Endothelial cell of umbilical vein (primary cell): ENCODE data around the gene CHST11. TPM values are rescaled to one million over a fixed set of nuclear protein-coding genes. Genes with fewer than 3 reads are reported as not detected.

Source experiments
- BruUV-seq: library from RNA; stranded (reverse); fragments of 400-500 nt; replicated peaks from 2 replicates; lab custom pipeline; 2021; lab: Mats Ljungman, UMichigan
- CTCF ChIA-PET: fragments of 300-600, 350-600 bp; sonication (Branson Sonifier 250); formaldehyde crosslinking; loops from one replicate; lab custom pipeline; 2021; ENCODE audit warnings: antibody characterized with exemption, inconsistent platforms; lab: Charles Lee
- POLR2A ChIA-PET: fragments of 300-600, 350-600 bp; sonication (Branson Sonifier 250); formaldehyde crosslinking; loops from one replicate; lab custom pipeline; 2021; ENCODE audit warnings: antibody characterized with exemption, inconsistent platforms; lab: Charles Lee
- DNase-seq: peaks from one replicate; pipeline ENCODE4 v3.0.0-alpha.2; 2011; ENCODE audit warnings: low read depth, low spot score
- FAIRE-seq: peaks from 2 replicates; lab custom pipeline; 2011; peaks lifted over from hg19 to GRCh38; lab: Jason Lieb, UNC
- H2AFZ ChIP-seq: 2 replicates; pipeline ENCODE4 v1.6.0; 2012; ENCODE audit warnings: low read depth, low read length, control low read depth, inconsistent platforms
- H3K27ac ChIP-seq: 2 replicates; pipeline ENCODE4 v1.5.1; 2011; ENCODE audit warnings: low read depth, mild to moderate bottlenecking, control low read depth, low read length, moderate library complexity; ENCODE audit not compliant: insufficient read depth
- H3K27me3 ChIP-seq, 2 experiments: 2 replicates each; pipeline versions ENCODE4 v1.6.0 to v1.6.1; 2011; ENCODE audit warnings: low read length in 2 of 2, mixed read lengths in 1 of 2; ENCODE audit not compliant: control insufficient read depth in 2 of 2, insufficient read depth in 2 of 2
- H3K36me3 ChIP-seq, 2 experiments: 2 replicates in 1 of 2; 3 replicates in 1 of 2; pipeline ENCODE4 v1.5.1; 2011; ENCODE audit warnings: low read length in 2 of 2, mild to moderate bottlenecking in 1 of 2, moderate library complexity in 1 of 2; ENCODE audit not compliant: control insufficient read depth in 2 of 2, insufficient read depth in 2 of 2; ENCODE audit errors: extremely low read depth in 1 of 2
- H3K4me1 ChIP-seq: 3 replicates; pipeline ENCODE4 v1.5.1; 2011; ENCODE audit warnings: mild to moderate bottlenecking, low read length; ENCODE audit not compliant: control insufficient read depth, insufficient read depth; ENCODE audit errors: extremely low read depth
- H3K4me2 ChIP-seq: 2 replicates; pipeline ENCODE4 v1.6.1; 2011; ENCODE audit warnings: low read length, control low read depth, mixed read lengths; ENCODE audit not compliant: insufficient read depth
- H3K4me3 ChIP-seq, 3 experiments: fragments of 200-600 bp in 1 of 3; sonication (generic), shearing (Covaris generic) in 1 of 3; replicated peaks in 1 of 3; 2 replicates each; pipeline ENCODE4 v1.5.1; 2011 to 2016; ENCODE audit warnings: control low read depth in 3 of 3, low read length in 3 of 3, mild to moderate bottlenecking in 2 of 3, inconsistent platforms in 1 of 3, low read depth in 1 of 3, moderate library complexity in 1 of 3; ENCODE audit not compliant: insufficient read depth in 1 of 3
- H3K79me2 ChIP-seq: 2 replicates; pipeline ENCODE4 v1.6.0; 2012; ENCODE audit warnings: low read length, inconsistent platforms; ENCODE audit not compliant: control insufficient read depth, insufficient read depth
- H3K9ac ChIP-seq: replicated peaks from 2 replicates; pipeline ENCODE3; 2011; ENCODE audit warnings: low read length, control low read depth; ENCODE audit not compliant: insufficient read depth; ENCODE audit errors: extremely low read depth
- H3K9me1 ChIP-seq: replicated peaks from 3 replicates; pipeline ENCODE4 v1.6.0; 2011; ENCODE audit warnings: mild to moderate bottlenecking, low read length; ENCODE audit not compliant: control insufficient read depth, insufficient read depth; ENCODE audit errors: extremely low read depth
- H3K9me3 ChIP-seq: replicated peaks from 2 replicates; pipeline ENCODE4 v1.5.1; 2012; ENCODE audit warnings: low read length, inconsistent platforms; ENCODE audit not compliant: control insufficient read depth, insufficient read depth
- H4K20me1 ChIP-seq: replicated peaks from 2 replicates; pipeline ENCODE3; 2011; ENCODE audit warnings: mild to moderate bottlenecking, low read length; ENCODE audit not compliant: control insufficient read depth, insufficient read depth; ENCODE audit errors: extremely low read depth
- CTCF ChIP-seq, 2 donors: IDR thresholded peaks; 1 replicate in 1 of 2; 2 replicates in 1 of 2; pipeline ENCODE4 v1.5.1; 2011; ENCODE audit warnings: low read length in 2 of 2, mild to moderate bottlenecking in 2 of 2, moderate library complexity in 2 of 2, control low read depth in 1 of 2, inconsistent platforms in 1 of 2, low read depth in 1 of 2; ENCODE audit not compliant: insufficient read depth in 1 of 2; ENCODE audit errors: extremely low read depth in 1 of 2
- EZH2 ChIP-seq: IDR thresholded peaks from 2 replicates; pipeline ENCODE4 v1.6.1; 2012; ENCODE audit warnings: borderline replicate concordance, low read depth, mild to moderate bottlenecking, moderate library complexity, low read length, inconsistent platforms; ENCODE audit not compliant: severe bottlenecking
- FOS ChIP-seq: IDR thresholded peaks from 2 replicates; pipeline ENCODE4 v1.6.1; 2011; ENCODE audit warnings: mild to moderate bottlenecking, low read length, moderate library complexity, borderline replicate concordance; ENCODE audit not compliant: insufficient read depth
- GATA2 ChIP-seq: IDR thresholded peaks from 2 replicates; pipeline ENCODE4 v1.7.0; 2011; ENCODE audit warnings: low read depth, mild to moderate bottlenecking, moderate library complexity, mixed read lengths, low read length; ENCODE audit not compliant: insufficient read length, insufficient read depth
- JUN ChIP-seq: IDR thresholded peaks from 2 replicates; pipeline ENCODE4 v1.6.1; 2011; ENCODE audit warnings: borderline replicate concordance, low read depth; ENCODE audit not compliant: insufficient read length, insufficient read depth
- MAX ChIP-seq: IDR thresholded peaks from 2 replicates; pipeline ENCODE4 v1.6.1; 2011; ENCODE audit not compliant: insufficient read depth, insufficient read length
- MYC ChIP-seq: IDR thresholded peaks from one replicate; pipeline ENCODE4 v1.6.1; 2011; ENCODE audit warnings: mild to moderate bottlenecking, low read depth, low read length
- POLR2A ChIP-seq: IDR thresholded peaks from 2 replicates; pipeline ENCODE4 v1.6.1; 2012; ENCODE audit warnings: low read depth, mild to moderate bottlenecking, control low read depth, low read length
- POLR2AphosphoS5 ChIP-seq: IDR thresholded peaks from 2 replicates; pipeline ENCODE4 v1.6.1; 2012; ENCODE audit warnings: low read depth, mild to moderate bottlenecking, control low read depth, low read length, moderate library complexity; ENCODE audit not compliant: insufficient read depth
- dilution Hi-C: fragments of 300-500 bp; cut with MboI; formaldehyde crosslinking; loops from one replicate; pipeline ENCODE4 v1.15.0; 2019; ENCODE audit warnings: low sequenced_read_pairs; ENCODE audit not compliant: extremely low pct_ligation_motif_present
- intact Hi-C: fragments of 100-400 bp; cut with micrococcal nuclease; formaldehyde crosslinking; loops from one replicate; pipeline ENCODE4 v1.10.0; 2022
- polyA plus RNA-seq, 4 experiments: library from polyadenylated mRNA; depleted of rRNA in 3 of 4; stranded (reverse) in 3 of 4; unstranded in 1 of 4; fragments of >200 nt; gene quantifications; 2 replicates each; pipeline versions ENCODE4 v1.2.1 to v1.2.3, GENCODE V29; 2011 to 2012; ENCODE audit warnings: missing spikeins in 1 of 4
- total RNA-seq: library from RNA; stranded (reverse); gene quantifications from 2 replicates; pipeline ENCODE4 v1.2.3, GENCODE V29; 2021

Gene CHST11
- total and polyA plus RNA-seq, 2 donors (not counting 3 experiments of a cell fraction or from before 2014, with no cell fraction given), result 19.7 to 20.9 TPM

GRCh38 chr12:104567832-104568486 lies 111.2 kb downstream of the CHST11 start:
- no peaks in the 10 kb centered on the region for H3K9me3 ChIP-seq
- FAIRE-seq (no peak), DNase-seq (no peak)
- no peaks in the 10 kb centered on the region for H3K79me2 ChIP-seq
- ChIA-PET POLR2A (no interaction called here), CTCF (interaction anchor here (0.9 to 3.1 kb wide), 3 partner anchors 12 to 186 kb away, joined by 3 to 9 read pairs (median 4); no protein-coding TSS in a partner anchor)
- H3K9me1 ChIP-seq, result no peaks in the 10 kb centered on the region
- no peaks in the 10 kb centered on the region for H3K27me3 ChIP-seq
- no TSS peak for BruUV-seq
- no peak for TF ChIP-seq FOS
- dilution Hi-C loops (no loop called here), intact Hi-C loops (no loop called here)
- no peak overlapping the region for H3K27ac ChIP-seq
- no peaks in the 10 kb centered on the region for H3K4me1 ChIP-seq
- no peaks in the 10 kb centered on the region for H3K36me3 ChIP-seq
- H3K9ac ChIP-seq, result no peak overlapping the region
- no peaks in the 10 kb centered on the region for H4K20me1 ChIP-seq
- H3K4me3 ChIP-seq, result no peak overlapping the region
- no peak overlapping the region for H3K4me2 ChIP-seq
- no peak overlapping the region for H2AFZ ChIP-seq

GRCh38 chr12:104568487-104568868 lies 111.7 kb downstream of the CHST11 start:
- H3K27ac ChIP-seq, result no peak overlapping the region
- H3K9me3 ChIP-seq, result no peaks in the 10 kb centered on the region
- POLR2A ChIA-PET, result no interaction called here
- H2AFZ ChIP-seq, result no peak overlapping the region
- dilution Hi-C loops (no loop called here), intact Hi-C loops (no loop called here)
- no peak for FAIRE-seq
- H3K79me2 ChIP-seq, result no peaks in the 10 kb centered on the region
- CTCF ChIA-PET, result interaction anchor here (0.9 to 3.1 kb wide), 4 partner anchors 11 to 187 kb away, joined by 3 to 9 read pairs (median 4); partner anchors contain the start of gene CHST11
- H3K4me1 ChIP-seq, result no peaks in the 10 kb centered on the region
- no peak for DNase-seq
- no peaks in the 10 kb centered on the region for H3K9me1 ChIP-seq
- BruUV-seq, result no TSS peak
- no peaks in the 10 kb centered on the region for H3K27me3 ChIP-seq
- no peak overlapping the region for H3K9ac ChIP-seq
- no peak overlapping the region for H3K4me2 ChIP-seq
- H3K36me3 ChIP-seq, result no peaks in the 10 kb centered on the region
- no peak for TF ChIP-seq MYC
- TF ChIP-seq POLR2A, result no peak
- TF ChIP-seq GATA2, result no peak
- TF ChIP-seq JUN, result no peak
- no peak for TF ChIP-seq MAX
- no peak for TF ChIP-seq EZH2
- no peak for TF ChIP-seq CTCF (IDR thresholded peaks at IDR 0.05; ENCODE audit: extremely low read depth in 1 of 2, insufficient read depth in 1 of 2, low read depth in 1 of 2, low read length in 2 of 2)
- TF ChIP-seq POLR2AphosphoS5, result no peak
- no peak for TF ChIP-seq FOS
- no peaks in the 10 kb centered on the region for H4K20me1 ChIP-seq
- H3K4me3 ChIP-seq, result no peak overlapping the region
